Measurements from ENCODE around the gene LIMS2.

Gene LIMS2

DNA sequence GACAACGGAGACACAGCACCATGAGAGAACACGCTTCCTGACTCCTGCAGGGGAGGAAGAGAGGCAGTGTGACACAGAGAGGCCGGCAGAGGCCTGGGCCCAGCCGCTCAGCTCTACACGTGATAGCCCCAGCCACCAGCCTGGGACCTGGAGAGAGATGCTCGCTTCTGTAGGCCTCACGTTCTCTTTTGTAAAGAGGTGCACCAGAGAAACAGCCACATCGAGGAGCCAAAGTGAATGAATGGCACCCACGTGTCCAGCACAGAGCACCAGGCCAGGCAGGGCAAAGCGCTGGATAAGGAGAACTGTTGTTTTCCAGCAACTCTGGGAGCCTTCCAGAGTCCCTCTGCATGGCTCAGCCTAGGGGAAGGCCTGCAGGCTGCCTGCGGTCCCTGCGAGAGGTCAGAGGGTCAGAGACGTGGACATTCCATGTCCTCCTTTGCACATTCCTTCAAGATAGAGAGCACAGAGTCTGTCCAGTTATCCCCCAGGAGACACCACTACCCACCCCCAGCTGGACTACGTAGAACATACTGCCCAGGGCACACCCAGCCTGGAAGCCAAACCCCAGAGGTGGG lies 14.2 kb downstream of the LIMS2 start:
- no peak overlapping the region for H3K27ac Mint-ChIP-seq
- no peaks in the 10 kb centered on the region for H3K9me3 Mint-ChIP-seq
- no peak for DNase-seq
- no peak overlapping the region for H3K4me3 Mint-ChIP-seq
- H3K27me3 Mint-ChIP-seq: peaks cover 29 to 46% of the 10 kb centered on the region in 2 donors
- H3K4me1 Mint-ChIP-seq: peaks cover 12 to 30% of the 10 kb centered on the region in 2 donors
- ATAC-seq (replicated peaks): no peak
- H3K36me3 Mint-ChIP-seq: no peaks in the 10 kb centered on the region

DNA sequence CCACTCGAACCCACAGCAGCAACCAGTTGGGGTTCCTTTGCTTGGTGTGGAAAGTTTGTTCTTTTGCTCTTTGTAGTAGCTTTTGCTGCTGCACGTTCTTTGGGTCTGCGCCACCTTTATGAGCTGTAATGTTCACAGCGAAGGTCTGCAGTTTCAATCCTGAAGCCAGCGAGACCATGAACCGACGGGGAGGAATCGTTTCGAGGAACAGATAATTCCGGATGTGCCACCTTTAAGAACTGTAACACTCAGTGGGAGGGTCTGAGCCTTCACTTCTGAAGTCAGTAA lies 15.1 kb downstream of the LIMS2 start:
- no peak overlapping the region for H3K4me3 Mint-ChIP-seq
- H3K4me1 Mint-ChIP-seq: peaks cover 12 to 30% of the 10 kb centered on the region in 2 donors
- H3K9me3 Mint-ChIP-seq: no peaks in the 10 kb centered on the region
- no peak for DNase-seq
- H3K27me3 Mint-ChIP-seq: peaks cover 29 to 39% of the 10 kb centered on the region in 2 donors
- no peaks in the 10 kb centered on the region for H3K36me3 Mint-ChIP-seq
- H3K27ac Mint-ChIP-seq: no peak overlapping the region
- no peak for ATAC-seq (replicated peaks)

GRCh38 chr2:127659408-127660290 lies 15.7 kb downstream of the LIMS2 start:
- Mint-ChIP-seq H3K27ac (no peak overlapping the region), H3K4me3 (no peak overlapping the region), H3K36me3 (no peaks in the 10 kb centered on the region), H3K4me1 (peaks cover 12 to 30% of the 10 kb centered on the region in 2 donors), H3K9me3 (no peaks in the 10 kb centered on the region), H3K27me3 (peaks cover 25 to 33% of the 10 kb centered on the region in 2 donors)
- DNase-seq (no peak), ATAC-seq (replicated peaks) (peak; percentile 51 to 55)

GRCh38 chr2:127658641-127659407 lies 16.5 kb downstream of the LIMS2 start:
- no peak for DNase-seq
- no peak for ATAC-seq (replicated peaks)
- peaks cover 12 to 32% of the 10 kb centered on the region in 2 donors for H3K4me1 Mint-ChIP-seq
- H3K27ac Mint-ChIP-seq: no peak overlapping the region
- H3K4me3 Mint-ChIP-seq: no peak overlapping the region
- H3K27me3 Mint-ChIP-seq: peaks cover 22 to 28% of the 10 kb centered on the region in 2 donors
- H3K9me3 Mint-ChIP-seq: no peaks in the 10 kb centered on the region
- H3K36me3 Mint-ChIP-seq: no peaks in the 10 kb centered on the region

DNA sequence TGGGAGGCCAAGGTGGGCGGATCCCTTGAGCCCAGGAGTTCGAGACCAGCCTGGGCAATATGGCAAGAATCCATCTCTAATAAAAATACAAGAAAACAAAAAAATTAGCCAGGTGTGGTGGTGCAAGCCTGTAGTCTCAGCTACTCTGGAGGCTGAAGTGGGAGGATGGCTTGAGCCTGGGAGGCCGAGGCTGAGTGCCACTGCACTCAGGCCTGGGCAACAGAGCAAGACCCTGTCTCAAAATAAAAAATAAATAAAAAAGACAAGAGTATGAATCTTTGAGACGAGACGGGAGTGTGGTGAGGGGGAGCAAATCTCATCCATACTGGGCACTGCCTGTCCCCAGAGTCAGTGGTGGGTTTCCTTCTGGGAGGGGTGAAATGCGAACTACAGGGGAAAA lies 17.2 kb downstream of the LIMS2 start:
- no peak for ATAC-seq (replicated peaks)
- H3K4me1 Mint-ChIP-seq: peaks cover 16 to 32% of the 10 kb centered on the region in 2 donors
- peaks cover 15 to 26% of the 10 kb centered on the region in 2 donors for H3K27me3 Mint-ChIP-seq
- DNase-seq: no peak
- no peak overlapping the region for H3K27ac Mint-ChIP-seq
- H3K9me3 Mint-ChIP-seq: no peaks in the 10 kb centered on the region
- H3K36me3 Mint-ChIP-seq: no peaks in the 10 kb centered on the region
- H3K4me3 Mint-ChIP-seq: no peak overlapping the region

- DNase-seq (no peak), ATAC-seq (replicated peaks) (no peak)
- H3K4me3 Mint-ChIP-seq: no peak overlapping the region
- H3K36me3 Mint-ChIP-seq: no peaks in the 10 kb centered on the region
- H3K4me1 Mint-ChIP-seq: peaks cover 25 to 40% of the 10 kb centered on the region in 2 donors
- H3K27ac Mint-ChIP-seq: no peak overlapping the region
- H3K27me3 Mint-ChIP-seq: peaks cover 11 to 22% of the 10 kb centered on the region in 2 donors
- no peaks in the 10 kb centered on the region for H3K9me3 Mint-ChIP-seq
Measured at GRCh38 chr2:127657232-127657595, 18.1 kb downstream of the LIMS2 start.

DNA sequence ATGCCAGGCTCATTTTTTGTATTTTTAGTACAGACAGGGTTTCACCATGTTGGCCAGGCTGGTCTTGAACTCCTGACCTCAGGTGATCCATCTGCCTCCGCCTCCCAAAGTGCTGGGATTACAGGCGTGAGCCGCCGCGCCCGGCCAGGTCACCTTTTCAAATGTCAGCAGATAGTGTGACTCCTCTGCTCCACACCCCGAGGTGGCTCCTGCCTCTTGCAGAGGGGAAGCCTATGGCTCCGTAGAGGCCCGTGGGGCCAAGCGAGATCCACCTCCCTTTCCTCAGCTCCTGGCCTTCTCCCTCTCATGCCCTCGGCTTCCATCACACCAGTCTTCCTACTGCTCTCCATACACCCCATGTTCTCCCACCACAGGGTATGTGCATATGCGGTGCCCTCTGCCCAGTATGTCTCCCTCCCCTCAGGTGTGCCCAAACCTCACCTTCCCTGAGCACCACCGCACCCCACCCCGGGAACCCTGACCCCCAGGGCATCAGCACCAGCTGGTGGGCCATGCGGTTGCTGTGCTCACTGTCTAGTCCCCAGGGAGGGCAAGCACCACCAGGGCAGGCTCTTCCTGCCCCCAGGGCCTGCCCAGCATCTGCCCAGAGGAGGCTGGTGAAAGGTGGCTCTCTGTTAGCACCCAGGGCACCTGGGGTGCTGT lies 18.6 kb downstream of the LIMS2 start:
- H3K4me3 Mint-ChIP-seq: no peak overlapping the region
- no peaks in the 10 kb centered on the region for H3K36me3 Mint-ChIP-seq
- DNase-seq (no peak), ATAC-seq (replicated peaks) (no peak)
- peaks cover 6 to 18% of the 10 kb centered on the region in 2 donors for H3K27me3 Mint-ChIP-seq
- no peaks in the 10 kb centered on the region for H3K9me3 Mint-ChIP-seq
- H3K4me1 Mint-ChIP-seq: peaks cover 31 to 45% of the 10 kb centered on the region in 2 donors
- no peak overlapping the region for H3K27ac Mint-ChIP-seq

GRCh38 chr2:127655209-127656073 lies 19.9 kb downstream of the LIMS2 start:
- DNase-seq (no peak), ATAC-seq (replicated peaks) (no peak)
- no peaks in the 10 kb centered on the region for H3K9me3 Mint-ChIP-seq
- peaks cover 0 to 6% of the 10 kb centered on the region in 2 donors for H3K27me3 Mint-ChIP-seq
- H3K4me1 Mint-ChIP-seq: peaks cover 41 to 57% of the 10 kb centered on the region in 2 donors
- peaks cover 0 to 1% of the 10 kb centered on the region in 2 donors for H3K36me3 Mint-ChIP-seq
- no peak overlapping the region for H3K4me3 Mint-ChIP-seq
- H3K27ac Mint-ChIP-seq: no peak overlapping the region

- peaks cover 0 to 6% of the 10 kb centered on the region in 2 donors for H3K27me3 Mint-ChIP-seq
- ATAC-seq (replicated peaks) (no peak), DNase-seq (no peak)
- H3K36me3 Mint-ChIP-seq: peaks cover 0 to 1% of the 10 kb centered on the region in 2 donors
- no peaks in the 10 kb centered on the region for H3K9me3 Mint-ChIP-seq
- H3K4me1 Mint-ChIP-seq: peaks cover 41 to 57% of the 10 kb centered on the region in 2 donors
- H3K4me3 Mint-ChIP-seq: no peak overlapping the region
- H3K27ac Mint-ChIP-seq: no peak overlapping the region
Measured at GRCh38 chr2:127654838-127655175, 20.5 kb downstream of the LIMS2 start.

DNA sequence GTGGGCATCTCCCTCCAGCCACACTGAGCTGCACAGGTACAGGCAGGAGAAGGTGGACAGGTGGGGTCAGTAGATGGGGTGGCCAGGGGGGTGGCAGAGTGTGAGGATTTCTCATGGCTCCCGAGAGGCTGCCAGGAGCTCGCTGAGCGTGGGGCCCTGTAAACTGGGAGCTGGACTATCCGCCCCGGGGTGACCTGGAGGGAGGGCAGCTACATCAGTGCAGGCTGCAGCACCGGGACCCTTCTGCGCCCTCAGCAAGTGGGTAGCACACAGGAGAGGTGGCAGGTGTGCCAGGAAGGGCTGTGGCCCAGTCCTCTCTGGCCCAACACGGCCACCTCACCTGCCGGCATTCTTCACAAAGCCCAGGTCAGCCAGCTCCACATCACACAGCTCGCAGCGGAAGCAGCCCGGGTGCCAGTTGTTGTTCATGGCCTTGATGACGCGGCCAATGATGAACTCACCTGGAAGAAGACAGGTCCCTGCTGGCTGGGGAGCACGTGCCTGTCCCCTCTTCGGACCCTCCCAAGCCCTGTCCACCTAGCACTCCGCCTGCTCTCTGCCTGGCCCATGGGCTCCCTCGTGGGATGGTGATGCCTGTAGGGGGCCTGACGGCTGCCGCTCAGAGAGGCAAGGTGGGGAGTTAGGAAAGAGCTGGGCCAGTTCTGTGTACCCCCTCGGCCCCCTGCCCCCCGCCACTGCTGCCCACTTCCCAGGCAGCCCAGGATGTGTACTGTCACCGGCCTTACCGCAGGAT lies 21.1 kb downstream of the LIMS2 start:
- Mint-ChIP-seq H3K4me3 (no peak overlapping the region), H3K36me3 (peaks cover 0 to 1% of the 10 kb centered on the region in 2 donors), H3K4me1 (peaks cover 43 to 57% of the 10 kb centered on the region in 2 donors), H3K9me3 (no peaks in the 10 kb centered on the region), H3K27ac (no peak overlapping the region), H3K27me3 (peaks cover 0 to 6% of the 10 kb centered on the region in 2 donors)
- ATAC-seq (replicated peaks) (no peak), DNase-seq (no peak)

DNA sequence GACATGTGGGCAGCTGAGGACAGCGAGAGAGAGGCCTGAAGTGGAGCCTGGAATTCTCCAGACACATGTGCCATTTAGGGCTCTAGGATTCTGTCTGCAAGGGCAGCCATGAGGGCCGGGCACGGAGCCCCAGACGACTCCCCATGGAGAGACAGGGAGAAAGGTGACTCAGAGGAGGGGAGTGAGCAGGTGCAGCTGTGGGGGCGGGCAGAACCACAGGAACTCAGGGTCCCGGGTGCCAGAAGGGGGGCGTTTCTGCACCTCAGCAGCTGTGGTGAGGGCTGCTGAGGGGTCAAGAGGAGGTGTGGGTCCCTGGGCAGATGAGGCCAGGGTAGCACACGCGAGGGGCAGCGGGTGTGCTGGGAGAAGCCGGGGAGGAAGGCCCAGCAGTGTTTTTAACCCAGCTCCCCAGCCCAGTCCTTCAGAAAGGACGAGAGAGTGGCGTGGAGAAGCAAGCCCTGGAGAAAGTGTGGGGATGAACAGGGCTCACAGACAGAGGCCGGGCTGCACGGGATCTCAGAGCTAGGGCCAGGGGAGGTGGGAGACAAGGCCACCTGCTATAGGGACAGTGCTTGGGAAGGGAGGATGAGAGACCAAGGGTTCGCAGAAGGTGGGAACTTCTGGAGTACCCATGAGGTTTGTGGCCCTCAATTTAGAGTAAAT lies 21.8 kb downstream of the LIMS2 start:
- peaks cover 45 to 57% of the 10 kb centered on the region in 2 donors for H3K4me1 Mint-ChIP-seq
- peaks cover 0 to 1% of the 10 kb centered on the region in 2 donors for H3K36me3 Mint-ChIP-seq
- DNase-seq (no peak), ATAC-seq (replicated peaks) (no peak)
- no peak overlapping the region for H3K4me3 Mint-ChIP-seq
- peaks cover 0 to 6% of the 10 kb centered on the region in 2 donors for H3K27me3 Mint-ChIP-seq
- no peak overlapping the region for H3K27ac Mint-ChIP-seq
- H3K9me3 Mint-ChIP-seq: no peaks in the 10 kb centered on the region

- no peak for DNase-seq
- no peak for ATAC-seq (replicated peaks)
- peaks cover 0 to 1% of the 10 kb centered on the region in 2 donors for H3K36me3 Mint-ChIP-seq
- peaks cover 0 to 6% of the 10 kb centered on the region in 2 donors for H3K27me3 Mint-ChIP-seq
- H3K27ac Mint-ChIP-seq: peak overlapping the region; percentile 38
- no peaks in the 10 kb centered on the region for H3K9me3 Mint-ChIP-seq
- H3K4me3 Mint-ChIP-seq: no peak overlapping the region
- peaks cover 50 to 63% of the 10 kb centered on the region in 2 donors for H3K4me1 Mint-ChIP-seq
Measured at GRCh38 chr2:127652786-127653357, 22.5 kb downstream of the LIMS2 start.

Data from stimulated activated naive B cell treated with anti-CD40 and anti-IgM and Interleukin-4, amounts not matched to agents 10 μg/mL and 1 μg/mL and 100 μg/mL, for 72 hours (primary cell).